Measurements from ENCODE around the gene SLC30A4. TPM values are rescaled to one million over a fixed set of nuclear protein-coding genes. Genes with fewer than 3 reads are reported as not detected.

SLC30A4 gene
- total RNA-seq, 6 donors from 2014 or later = 1.4 to 7.3 (median 5.6) TPM

- Histone ChIP-seq H3K36me3 (no peaks in the 10 kb centered on the region), H3K4me3 (no peak overlapping the region), H3K4me1 (no peaks in the 10 kb centered on the region), H3K9me3 (no peaks in the 10 kb centered on the region), H3K27me3 (no peaks in the 10 kb centered on the region), H3K27ac (no peak overlapping the region)
- 89 to 92% methylated on average over 9 of the region's 9 CpGs for WGBS, 2 donors
- peak in 1 of 2 donors; percentile 74 for ATAC-seq (ENCODE audit: low FRiP score in 2 of 2)
- no peak for TF ChIP-seq POLR2A (IDR thresholded peaks at IDR 0.05)
- TF ChIP-seq, protein P1, sequence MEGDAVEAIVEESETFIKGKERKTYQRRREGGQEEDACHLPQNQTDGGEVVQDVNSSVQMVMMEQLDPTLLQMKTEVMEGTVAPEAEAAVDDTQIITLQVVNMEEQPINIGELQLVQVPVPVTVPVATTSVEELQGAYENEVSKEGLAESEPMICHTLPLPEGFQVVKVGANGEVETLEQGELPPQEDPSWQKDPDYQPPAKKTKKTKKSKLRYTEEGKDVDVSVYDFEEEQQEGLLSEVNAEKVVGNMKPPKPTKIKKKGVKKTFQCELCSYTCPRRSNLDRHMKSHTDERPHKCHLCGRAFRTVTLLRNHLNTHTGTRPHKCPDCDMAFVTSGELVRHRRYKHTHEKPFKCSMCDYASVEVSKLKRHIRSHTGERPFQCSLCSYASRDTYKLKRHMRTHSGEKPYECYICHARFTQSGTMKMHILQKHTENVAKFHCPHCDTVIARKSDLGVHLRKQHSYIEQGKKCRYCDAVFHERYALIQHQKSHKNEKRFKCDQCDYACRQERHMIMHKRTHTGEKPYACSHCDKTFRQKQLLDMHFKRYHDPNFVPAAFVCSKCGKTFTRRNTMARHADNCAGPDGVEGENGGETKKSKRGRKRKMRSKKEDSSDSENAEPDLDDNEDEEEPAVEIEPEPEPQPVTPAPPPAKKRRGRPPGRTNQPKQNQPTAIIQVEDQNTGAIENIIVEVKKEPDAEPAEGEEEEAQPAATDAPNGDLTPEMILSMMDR (IDR thresholded peaks at IDR 0.05) = no peak
- TF ChIP-seq POLR2AphosphoS5 (IDR thresholded peaks at IDR 0.05) = no peak
- TF ChIP-seq EP300 (IDR thresholded peaks at IDR 0.05) = no peak
- DNase-seq = no peak
These were observed 27.1 kb upstream of the SLC30A4 start for GRCh38 chr15:45549541-45550220.

DNA sequence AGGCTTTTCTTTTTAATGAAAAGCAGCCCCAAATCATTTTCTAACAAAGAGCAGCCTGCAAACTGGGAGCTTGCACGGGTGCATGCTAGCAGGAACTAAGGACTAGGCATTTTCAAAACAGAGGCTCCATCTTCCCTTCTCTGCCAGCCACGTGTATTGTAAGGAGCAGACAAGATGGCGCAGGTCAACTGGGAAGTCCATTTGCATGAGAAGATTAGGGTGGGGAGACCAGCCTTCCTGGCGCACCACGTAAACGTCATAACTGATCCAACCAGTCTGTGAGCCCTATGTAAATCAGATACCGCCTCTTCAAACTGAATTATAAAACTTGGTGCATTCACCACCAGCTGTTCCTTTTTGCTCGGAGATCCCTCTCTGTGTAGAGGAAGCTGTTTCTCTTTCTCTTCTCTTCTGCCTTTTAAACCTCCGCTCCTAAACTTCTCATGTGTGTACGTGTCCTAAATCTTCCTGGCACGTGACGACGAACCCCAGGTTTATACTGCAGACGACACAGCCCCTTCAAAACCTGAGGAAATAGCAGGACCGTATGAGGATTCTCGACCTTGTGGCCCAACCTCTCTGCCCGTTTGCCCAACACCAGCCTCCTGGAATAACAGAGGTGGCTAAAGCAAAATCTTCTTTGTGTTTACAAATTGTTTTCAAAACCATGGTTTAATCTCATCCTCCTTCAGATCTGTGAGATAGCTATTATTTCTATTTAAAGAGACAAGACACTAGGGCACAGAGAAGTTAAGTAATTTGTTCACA lies 26.4 kb upstream of the SLC30A4 start:
- ATAC-seq (ENCODE audit: low FRiP score in 2 of 2) (no peak), DNase-seq (no peak)
- Histone ChIP-seq H3K4me3 (no peak overlapping the region), H3K27ac (no peak overlapping the region), H3K9me3 (no peaks in the 10 kb centered on the region), H3K36me3 (no peaks in the 10 kb centered on the region), H3K4me1 (no peaks in the 10 kb centered on the region), H3K27me3 (no peaks in the 10 kb centered on the region)
- WGBS, 2 donors = 83% methylated on average over 17 of the region's 17 CpGs
- TF ChIP-seq EP300 (IDR thresholded peaks at IDR 0.05) (no peak), POLR2A (IDR thresholded peaks at IDR 0.05) (no peak), POLR2AphosphoS5 (IDR thresholded peaks at IDR 0.05) (no peak)
- TF ChIP-seq, protein P1 (IDR thresholded peaks at IDR 0.05) = no peak

DNA sequence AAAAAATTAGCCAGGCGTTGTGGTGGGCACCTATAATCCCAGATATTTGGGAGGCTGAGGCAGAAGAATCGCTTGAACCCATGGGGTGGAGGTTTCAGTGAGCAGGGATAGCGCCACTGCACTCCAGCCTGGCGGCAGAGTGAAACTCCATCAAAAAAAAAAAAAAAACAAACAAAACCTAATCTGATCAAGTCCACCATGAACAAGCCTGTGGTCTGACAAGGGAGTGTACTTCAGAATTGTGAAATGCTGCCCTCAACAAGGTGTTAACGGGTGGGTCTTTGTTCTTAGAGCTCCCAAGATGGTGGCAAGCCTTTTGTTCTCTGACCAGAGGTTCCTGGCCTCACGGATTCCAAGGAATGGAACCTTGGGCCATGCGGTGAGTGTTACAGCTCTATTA lies 24.2 kb upstream of the SLC30A4 start:
- no peak for ATAC-seq (ENCODE audit: low FRiP score in 2 of 2)
- 81 to 86% methylated on average over 7 of the region's 7 CpGs for WGBS, 2 donors

GRCh38 chr15:45544266-45545023 lies 21.9 kb upstream of the SLC30A4 start:
- Histone ChIP-seq H3K4me3 (no peak overlapping the region), H3K36me3 (no peaks in the 10 kb centered on the region), H3K4me1 (no peaks in the 10 kb centered on the region), H3K27ac (no peak overlapping the region), H3K9me3 (no peaks in the 10 kb centered on the region), H3K27me3 (no peaks in the 10 kb centered on the region)
- TF ChIP-seq POLR2AphosphoS5 (IDR thresholded peaks at IDR 0.05) = no peak
- no peak for TF ChIP-seq EP300 (IDR thresholded peaks at IDR 0.05)
- TF ChIP-seq, protein P1 (IDR thresholded peaks at IDR 0.05) = no peak
- no peak for TF ChIP-seq POLR2A (IDR thresholded peaks at IDR 0.05)
- ATAC-seq (ENCODE audit: low FRiP score in 2 of 2) = no peak
- 88 to 98% methylated on average over 4 of the region's 4 CpGs for WGBS, 2 donors
- DNase-seq = no peak

More for the DNA sequence above, 24.2 kb upstream of the SLC30A4 start:
- no peak for TF ChIP-seq POLR2A (IDR thresholded peaks at IDR 0.05)
- no peak for TF ChIP-seq EP300 (IDR thresholded peaks at IDR 0.05)
- TF ChIP-seq POLR2AphosphoS5 (IDR thresholded peaks at IDR 0.05) = no peak
- TF ChIP-seq, protein P1 (IDR thresholded peaks at IDR 0.05) = no peak
- Histone ChIP-seq H3K27ac (no peak overlapping the region), H3K27me3 (no peaks in the 10 kb centered on the region), H3K4me1 (no peaks in the 10 kb centered on the region), H3K9me3 (no peaks in the 10 kb centered on the region), H3K4me3 (no peak overlapping the region), H3K36me3 (no peaks in the 10 kb centered on the region)
- no peak for DNase-seq
